ENCODE results near the gene TACC2. TPM values are rescaled to one million over a fixed set of nuclear protein-coding genes. Genes with fewer than 3 reads are reported as not detected.

Gene TACC2
- total RNA-seq, 1 experiment from 2014 or later = 24.4 TPM

DNA sequence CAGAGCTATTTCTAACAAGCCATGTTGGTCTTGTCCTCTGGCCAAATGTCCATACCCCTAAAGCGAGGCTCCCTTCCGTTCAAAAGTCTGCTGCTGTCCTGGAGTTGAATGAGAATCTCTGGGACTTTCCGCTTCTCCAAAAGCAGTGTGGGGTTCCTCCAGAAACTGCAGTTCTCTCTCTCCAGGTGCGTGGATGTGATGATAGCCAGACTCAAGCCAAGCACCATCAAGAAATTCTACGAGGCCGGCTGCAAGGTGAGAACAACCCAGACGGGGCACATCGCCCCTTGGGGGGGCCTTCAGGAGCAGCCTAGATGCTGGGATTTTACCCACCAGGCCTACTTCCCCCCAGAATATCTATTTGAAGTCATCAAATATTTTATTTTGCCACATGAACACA lies 308.6 kb downstream of the TACC2 start:
- Mint-ChIP-seq H3K4me3 (ENCODE audit: low read depth, unreplicated experiment) (no peak overlapping the region), H3K9me3 (ENCODE audit: low read depth, unreplicated experiment) (no peaks in the 10 kb centered on the region), H3K27me3 (ENCODE audit: unreplicated experiment) (no peaks in the 10 kb centered on the region), H3K36me3 (ENCODE audit: insufficient read depth, unreplicated experiment) (peaks cover 6% of the 10 kb centered on the region), H3K27ac (ENCODE audit: unreplicated experiment) (no peak overlapping the region), H3K4me1 (ENCODE audit: low read depth, unreplicated experiment) (no peaks in the 10 kb centered on the region)
- CTCF ChIA-PET = no interaction called here
- no TSS peak for BruUV-seq (replicated peaks)
- TF ChIP-seq, protein P1, sequence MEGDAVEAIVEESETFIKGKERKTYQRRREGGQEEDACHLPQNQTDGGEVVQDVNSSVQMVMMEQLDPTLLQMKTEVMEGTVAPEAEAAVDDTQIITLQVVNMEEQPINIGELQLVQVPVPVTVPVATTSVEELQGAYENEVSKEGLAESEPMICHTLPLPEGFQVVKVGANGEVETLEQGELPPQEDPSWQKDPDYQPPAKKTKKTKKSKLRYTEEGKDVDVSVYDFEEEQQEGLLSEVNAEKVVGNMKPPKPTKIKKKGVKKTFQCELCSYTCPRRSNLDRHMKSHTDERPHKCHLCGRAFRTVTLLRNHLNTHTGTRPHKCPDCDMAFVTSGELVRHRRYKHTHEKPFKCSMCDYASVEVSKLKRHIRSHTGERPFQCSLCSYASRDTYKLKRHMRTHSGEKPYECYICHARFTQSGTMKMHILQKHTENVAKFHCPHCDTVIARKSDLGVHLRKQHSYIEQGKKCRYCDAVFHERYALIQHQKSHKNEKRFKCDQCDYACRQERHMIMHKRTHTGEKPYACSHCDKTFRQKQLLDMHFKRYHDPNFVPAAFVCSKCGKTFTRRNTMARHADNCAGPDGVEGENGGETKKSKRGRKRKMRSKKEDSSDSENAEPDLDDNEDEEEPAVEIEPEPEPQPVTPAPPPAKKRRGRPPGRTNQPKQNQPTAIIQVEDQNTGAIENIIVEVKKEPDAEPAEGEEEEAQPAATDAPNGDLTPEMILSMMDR (IDR thresholded peaks at IDR 0.05; ENCODE audit: unreplicated experiment) = no peak
- no peak for DNase-seq
- intact Hi-C loops (cut with micrococcal nuclease; ENCODE audit: unreplicated experiment) = loop anchor here (5.0 kb wide), 2 partner anchors 50 to 270 kb away; no protein-coding TSS in a partner anchor

DNA sequence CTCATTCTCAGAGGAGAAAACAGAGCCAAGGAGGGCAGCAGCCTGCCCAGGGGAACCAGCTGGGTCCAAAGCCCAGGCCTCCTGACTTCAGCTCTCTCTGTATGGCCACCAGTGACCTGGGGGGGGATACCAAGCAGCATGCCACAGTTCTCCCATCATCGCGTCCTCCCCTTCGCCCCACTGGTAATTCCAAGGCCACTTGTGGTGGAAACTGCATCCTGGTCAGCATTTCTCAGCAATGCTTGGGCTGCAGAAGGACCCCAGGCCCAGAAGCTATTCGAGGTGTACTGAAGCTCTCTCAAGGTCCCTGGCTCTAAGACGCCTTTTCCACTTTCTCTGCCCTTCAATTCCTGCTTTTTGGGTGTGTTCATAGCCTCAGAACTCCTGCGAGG lies 309.2 kb downstream of the TACC2 start:
- Mint-ChIP-seq H3K4me1 (ENCODE audit: low read depth, unreplicated experiment) (no peaks in the 10 kb centered on the region), H3K27ac (ENCODE audit: unreplicated experiment) (no peak overlapping the region), H3K36me3 (ENCODE audit: insufficient read depth, unreplicated experiment) (peaks cover 6% of the 10 kb centered on the region), H3K27me3 (ENCODE audit: unreplicated experiment) (no peaks in the 10 kb centered on the region), H3K9me3 (ENCODE audit: low read depth, unreplicated experiment) (no peaks in the 10 kb centered on the region), H3K4me3 (ENCODE audit: low read depth, unreplicated experiment) (no peak overlapping the region)
- TF ChIP-seq, protein P1 (IDR thresholded peaks at IDR 0.05; ENCODE audit: unreplicated experiment) = no peak
- BruUV-seq (replicated peaks) = no TSS peak
- intact Hi-C loops (cut with micrococcal nuclease; ENCODE audit: unreplicated experiment) = loop anchor here (5.0 kb wide), 2 partner anchors 49 to 269 kb away; no protein-coding TSS in a partner anchor
- no peak for DNase-seq
- CTCF ChIA-PET = interaction anchor here (0.9 to 1.7 kb wide), 10 partner anchors 10 to 267 kb away, joined by 3 to 12 read pairs (median 4); partner anchors contain the start of gene PLEKHA1

DNA sequence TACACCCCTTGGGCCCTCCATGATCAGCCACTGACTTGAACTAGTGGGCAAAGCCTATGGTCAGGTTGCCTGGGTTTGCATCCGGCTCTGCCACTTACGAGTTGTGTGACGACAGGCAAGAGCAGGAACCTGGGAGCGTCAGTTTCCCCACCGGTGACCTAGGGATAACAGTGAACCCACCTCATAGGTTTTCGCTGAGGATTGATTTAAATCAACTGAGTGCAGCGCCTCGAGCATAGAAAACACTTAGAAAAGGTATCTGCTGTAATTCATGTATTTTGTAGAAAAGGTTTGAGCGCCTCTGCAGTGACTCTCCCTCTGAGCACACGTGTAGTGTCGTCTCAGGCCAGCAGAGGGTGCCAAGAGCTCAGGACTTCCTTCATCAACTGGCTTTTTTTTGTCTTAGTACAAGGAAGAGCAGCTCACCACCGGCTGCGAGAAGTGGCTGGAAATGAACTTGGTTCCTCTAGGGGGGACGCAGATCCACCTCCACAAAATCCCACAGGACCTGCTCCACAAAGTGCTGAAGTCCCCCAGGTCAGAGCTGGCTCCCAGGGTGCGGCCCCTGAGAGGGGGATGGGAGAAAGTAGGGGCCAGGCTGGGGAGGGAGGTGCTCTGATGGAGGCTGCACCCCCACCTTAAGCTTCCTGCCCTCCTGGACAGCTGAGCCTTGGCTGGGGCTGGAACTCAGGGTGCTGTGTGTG lies 309.8 kb downstream of the TACC2 start:
- intact Hi-C loops (cut with micrococcal nuclease; ENCODE audit: unreplicated experiment) = loop anchor here (1.0 to 5.0 kb wide), 3 partner anchors 49 to 269 kb away; no protein-coding TSS in a partner anchor
- CTCF ChIA-PET = interaction anchor here (0.8 to 1.7 kb wide), 14 partner anchors 9 to 267 kb away, joined by 3 to 12 read pairs (median 4); partner anchors contain the start of gene PLEKHA1
- TF ChIP-seq, protein P1 (IDR thresholded peaks at IDR 0.05; ENCODE audit: unreplicated experiment) = peak; percentile 68
- Mint-ChIP-seq H3K27me3 (ENCODE audit: unreplicated experiment) (no peaks in the 10 kb centered on the region), H3K27ac (ENCODE audit: unreplicated experiment) (no peak overlapping the region), H3K36me3 (ENCODE audit: insufficient read depth, unreplicated experiment) (peaks cover 6% of the 10 kb centered on the region), H3K4me1 (ENCODE audit: low read depth, unreplicated experiment) (no peaks in the 10 kb centered on the region), H3K9me3 (ENCODE audit: low read depth, unreplicated experiment) (no peaks in the 10 kb centered on the region), H3K4me3 (ENCODE audit: low read depth, unreplicated experiment) (no peak overlapping the region)
- no TSS peak for BruUV-seq (replicated peaks)
- peak; percentile 61 for DNase-seq

DNA sequence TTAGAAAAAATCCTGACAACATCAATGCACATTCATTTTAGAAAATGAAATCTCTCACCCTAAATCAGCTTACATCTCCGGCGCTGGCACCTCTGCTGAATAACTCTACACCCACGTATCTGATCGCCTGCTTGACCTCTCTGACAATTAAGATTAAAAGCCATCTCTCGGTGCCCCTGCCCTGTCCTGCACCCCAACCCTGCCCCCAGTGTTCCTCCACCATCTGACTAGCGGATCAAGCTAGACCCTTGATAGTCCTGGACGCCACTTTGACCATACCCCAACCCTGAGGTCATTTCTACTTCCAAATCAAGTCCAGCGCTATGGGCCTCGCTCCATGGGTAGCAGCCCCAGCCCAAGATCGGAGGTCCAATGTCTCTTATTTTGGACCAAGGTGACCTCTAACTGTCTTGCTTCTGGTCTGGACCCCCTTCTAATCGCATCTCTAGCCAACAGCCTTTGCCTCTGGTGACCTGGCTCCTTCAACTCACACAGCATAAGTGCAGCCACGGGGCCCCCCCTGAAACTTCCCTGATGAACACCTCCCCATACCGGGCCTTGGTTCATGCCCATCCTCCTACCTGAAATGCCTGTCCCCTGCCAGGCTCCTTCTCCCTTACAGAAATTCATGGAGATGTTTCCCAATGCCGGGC lies 310.6 kb downstream of the TACC2 start:
- Mint-ChIP-seq H3K27ac (ENCODE audit: unreplicated experiment) (no peak overlapping the region), H3K4me1 (ENCODE audit: low read depth, unreplicated experiment) (no peaks in the 10 kb centered on the region), H3K36me3 (ENCODE audit: insufficient read depth, unreplicated experiment) (peaks cover 6% of the 10 kb centered on the region), H3K9me3 (ENCODE audit: low read depth, unreplicated experiment) (no peaks in the 10 kb centered on the region), H3K4me3 (ENCODE audit: low read depth, unreplicated experiment) (no peak overlapping the region), H3K27me3 (ENCODE audit: unreplicated experiment) (no peaks in the 10 kb centered on the region)
- TF ChIP-seq, protein P1 (IDR thresholded peaks at IDR 0.05; ENCODE audit: unreplicated experiment) = no peak
- intact Hi-C loops (cut with micrococcal nuclease; ENCODE audit: unreplicated experiment) = loop anchor here (1.0 to 5.0 kb wide), 3 partner anchors 48 to 268 kb away; no protein-coding TSS in a partner anchor
- CTCF ChIA-PET = interaction anchor here (0.8 to 1.7 kb wide), 14 partner anchors 8 to 266 kb away, joined by 3 to 12 read pairs (median 4); partner anchors contain the start of gene PLEKHA1
- no peak for DNase-seq
- BruUV-seq (replicated peaks) = no TSS peak
